Measurements from ENCODE around the gene NRL.

NRL gene

GRCh38 chr14:24130717-24131548 is 16.2 kb upstream of the NRL start:
- H3K4me3 ChIP-seq (ENCODE audit: low read depth, low read length) = no peak overlapping the region
- TF ChIP-seq CTCF (IDR thresholded peaks at IDR 0.05; ENCODE audit: low read depth, low read length) = no peak

GRCh38 chr14:24130380-24130716 is 15.6 kb upstream of the NRL start, which contains the start of gene FITM1:
Gene FITM1, plus strand, starts transcription at chr14:24130659. Its CDS starts 905 bp downstream, at chr14:24131564.
- no peak within 1 kb of the TSS for H3K4me3 ChIP-seq (ENCODE audit: low read depth, low read length)
- TF ChIP-seq CTCF (IDR thresholded peaks at IDR 0.05; ENCODE audit: low read depth, low read length) = no peak

GRCh38 chr14:24129410-24129998 is 14.8 kb upstream of the NRL start:
- no peak overlapping the region for H3K4me3 ChIP-seq (ENCODE audit: low read depth, low read length)
- TF ChIP-seq CTCF (IDR thresholded peaks at IDR 0.05; ENCODE audit: low read depth, low read length) = no peak

- no peak overlapping the region for H3K4me3 ChIP-seq (ENCODE audit: low read depth, low read length)
- no peak for TF ChIP-seq CTCF (IDR thresholded peaks at IDR 0.05; ENCODE audit: low read depth, low read length)
Measured at GRCh38 chr14:24127673-24128072, 12.9 kb upstream of the NRL start.

GRCh38 chr14:24126939-24127338 is 12.2 kb upstream of the NRL start:
- H3K4me3 ChIP-seq (ENCODE audit: low read depth, low read length) = no peak overlapping the region
- no peak for TF ChIP-seq CTCF (IDR thresholded peaks at IDR 0.05; ENCODE audit: low read depth, low read length)

GRCh38 chr14:24123424-24124417 is 9.0 kb upstream of the NRL start:
- H3K4me3 ChIP-seq (ENCODE audit: low read depth, low read length) = no peak overlapping the region
- no peak for TF ChIP-seq CTCF (IDR thresholded peaks at IDR 0.05; ENCODE audit: low read depth, low read length)

All from WI38 (cell line).